ENCODE measurements around the gene ARHGEF1. TPM values are rescaled to one million over a fixed set of nuclear protein-coding genes. Genes with fewer than 3 reads are reported as not detected.

ARHGEF1 gene
- total RNA-seq, 1 experiment from 2014 or later, result 163 TPM

DNA sequence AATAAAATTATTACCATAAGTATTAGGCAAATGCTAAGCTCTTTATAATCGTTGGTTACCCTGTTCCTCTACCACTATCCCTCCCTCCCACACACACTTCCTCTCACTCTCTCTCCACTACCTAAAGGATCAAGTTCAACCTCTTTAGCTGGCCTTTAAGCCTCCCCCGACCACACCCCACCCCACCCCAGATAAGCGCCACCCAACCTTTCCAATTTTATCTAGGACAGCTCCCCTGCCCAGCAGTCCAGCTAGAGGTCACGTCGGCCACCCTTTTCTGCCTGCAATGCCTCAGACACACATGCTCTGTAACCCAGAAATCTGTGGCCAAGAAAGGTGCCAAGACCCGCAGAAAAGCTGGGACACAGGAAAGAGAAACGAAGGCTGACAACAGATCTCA lies 39.6 kb upstream of the ARHGEF1 start:
- Mint-ChIP-seq H3K4me3 (ENCODE audit: low read depth, unreplicated experiment) (no peak overlapping the region), H3K4me1 (ENCODE audit: low read depth, unreplicated experiment) (peaks cover 6% of the 10 kb centered on the region), H3K9me3 (ENCODE audit: low read depth, unreplicated experiment) (peaks cover 4% of the 10 kb centered on the region), H3K36me3 (ENCODE audit: insufficient read depth, unreplicated experiment) (no peaks in the 10 kb centered on the region), H3K27me3 (ENCODE audit: unreplicated experiment) (peaks cover 73% of the 10 kb centered on the region), H3K27ac (ENCODE audit: unreplicated experiment) (no peak overlapping the region)
- no peak for TF ChIP-seq CTCF (IDR thresholded peaks at IDR 0.05; ENCODE audit: unreplicated experiment)
- BruUV-seq (replicated peaks), result no TSS peak
- CTCF ChIA-PET, result interaction anchor here (0.6 to 0.7 kb wide), 2 partner anchors 558 to 1581 kb away, joined by 6 to 13 read pairs; no protein-coding TSS in a partner anchor
- DNase-seq, result no peak
- intact Hi-C loops (cut with micrococcal nuclease; ENCODE audit: unreplicated experiment), result no loop called here

- H3K4me1 Mint-ChIP-seq (ENCODE audit: low read depth, unreplicated experiment), result peaks cover 6% of the 10 kb centered on the region
- H3K4me3 Mint-ChIP-seq (ENCODE audit: low read depth, unreplicated experiment), result no peak within 1 kb of the TSS
- H3K27me3 Mint-ChIP-seq (ENCODE audit: unreplicated experiment), result peaks cover 73% of the 10 kb centered on the region
- H3K27ac Mint-ChIP-seq (ENCODE audit: unreplicated experiment), result no peak within 1 kb of the TSS
- no peaks in the 10 kb centered on the region for H3K36me3 Mint-ChIP-seq (ENCODE audit: insufficient read depth, unreplicated experiment)
- CTCF ChIA-PET, result no interaction called here
- no TSS peak for BruUV-seq (replicated peaks)
- DNase-seq, result no peak
- intact Hi-C loops (cut with micrococcal nuclease; ENCODE audit: unreplicated experiment), result no loop called here
- peaks cover 4% of the 10 kb centered on the region for H3K9me3 Mint-ChIP-seq (ENCODE audit: low read depth, unreplicated experiment)
- TF ChIP-seq CTCF (IDR thresholded peaks at IDR 0.05; ENCODE audit: unreplicated experiment), result no peak
Observed at GRCh38 chr19:41844601-41845000, 38.4 kb upstream of the ARHGEF1 start, which contains the start of gene LYPD4. Gene LYPD4 (minus strand): TSS chr19:41844683. CDS start chr19:41839285, 5,398 bp downstream.

- TF ChIP-seq CTCF (IDR thresholded peaks at IDR 0.05; ENCODE audit: unreplicated experiment), result no peak
- H3K36me3 Mint-ChIP-seq (ENCODE audit: insufficient read depth, unreplicated experiment), result no peaks in the 10 kb centered on the region
- peaks cover 6% of the 10 kb centered on the region for H3K4me1 Mint-ChIP-seq (ENCODE audit: low read depth, unreplicated experiment)
- H3K27me3 Mint-ChIP-seq (ENCODE audit: unreplicated experiment), result peaks cover 73% of the 10 kb centered on the region
- H3K9me3 Mint-ChIP-seq (ENCODE audit: low read depth, unreplicated experiment), result peaks cover 4% of the 10 kb centered on the region
- CTCF ChIA-PET, result no interaction called here
- no peak within 1 kb of the TSS for H3K4me3 Mint-ChIP-seq (ENCODE audit: low read depth, unreplicated experiment)
- DNase-seq, result no peak
- intact Hi-C loops (cut with micrococcal nuclease; ENCODE audit: unreplicated experiment), result no loop called here
- BruUV-seq (replicated peaks), result no TSS peak
- H3K27ac Mint-ChIP-seq (ENCODE audit: unreplicated experiment), result no peak within 1 kb of the TSS
Observed at GRCh38 chr19:41845001-41845050, 38.2 kb upstream of the ARHGEF1 start, which contains the start of gene DMRTC2. Gene DMRTC2 (plus strand): TSS chr19:41845042. CDS start chr19:41847429, 2,387 bp downstream.

DNA sequence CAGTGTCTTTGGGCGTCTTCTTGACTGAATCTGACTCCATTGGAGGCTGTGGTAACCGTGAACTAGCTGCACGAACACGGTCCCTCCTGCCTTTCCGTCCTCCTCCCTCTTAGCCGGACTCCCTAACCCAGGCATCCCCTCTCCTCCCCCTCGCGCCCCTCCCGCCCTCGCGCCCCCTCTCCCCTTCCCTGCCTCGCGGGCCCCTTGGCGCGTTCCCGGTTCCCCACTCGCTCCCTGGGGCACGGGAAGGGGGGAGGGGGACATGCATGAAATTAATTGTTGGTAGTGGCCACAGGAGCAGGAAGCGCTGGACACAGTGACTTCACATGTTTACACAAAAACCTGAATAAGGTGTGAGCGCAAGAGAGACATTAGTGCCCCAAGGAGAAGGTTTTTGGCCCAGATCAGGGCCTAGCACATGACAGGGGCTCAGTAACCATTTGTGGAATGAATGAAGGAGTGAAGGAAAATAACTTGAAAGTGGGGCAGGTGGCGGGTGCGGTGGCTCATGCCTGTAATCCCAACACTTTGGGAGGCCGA lies 37.9 kb upstream of the ARHGEF1 start:
- TF ChIP-seq CTCF (IDR thresholded peaks at IDR 0.05; ENCODE audit: unreplicated experiment), result no peak
- no peak overlapping the region for H3K4me3 Mint-ChIP-seq (ENCODE audit: low read depth, unreplicated experiment)
- H3K27ac Mint-ChIP-seq (ENCODE audit: unreplicated experiment), result no peak overlapping the region
- BruUV-seq (replicated peaks), result no TSS peak
- CTCF ChIA-PET, result no interaction called here
- peaks cover 4% of the 10 kb centered on the region for H3K9me3 Mint-ChIP-seq (ENCODE audit: low read depth, unreplicated experiment)
- DNase-seq, result no peak
- H3K27me3 Mint-ChIP-seq (ENCODE audit: unreplicated experiment), result peaks cover 73% of the 10 kb centered on the region
- H3K36me3 Mint-ChIP-seq (ENCODE audit: insufficient read depth, unreplicated experiment), result no peaks in the 10 kb centered on the region
- peaks cover 6% of the 10 kb centered on the region for H3K4me1 Mint-ChIP-seq (ENCODE audit: low read depth, unreplicated experiment)
- intact Hi-C loops (cut with micrococcal nuclease; ENCODE audit: unreplicated experiment), result no loop called here
